Breast epithelium (tissue), 3 donors: ENCODE data around the gene CNTRL.

Source experiments
- CTCF ChIP-seq, 3 donors: fragments of 450-650 bp; IDR thresholded peaks; one replicate each; pipeline ENCODE4 v1.5.1; 2016 to 2017; ENCODE audit warnings: antibody characterized with exemption in 3 of 3, mild to moderate bottlenecking in 3 of 3, moderate library complexity in 3 of 3
- POLR2A ChIP-seq: fragments of 450-650 bp; IDR thresholded peaks from one replicate; pipeline ENCODE4 v1.6.1; 2016; ENCODE audit warnings: antibody characterized with exemption, mild to moderate bottlenecking, moderate library complexity
- POLR2AphosphoS5 ChIP-seq, 3 donors: sonication (generic); formaldehyde crosslinking; IDR thresholded peaks; one replicate each; pipeline ENCODE4 v1.6.1; 2017; ENCODE audit warnings: antibody characterized with exemption in 3 of 3

DNA sequence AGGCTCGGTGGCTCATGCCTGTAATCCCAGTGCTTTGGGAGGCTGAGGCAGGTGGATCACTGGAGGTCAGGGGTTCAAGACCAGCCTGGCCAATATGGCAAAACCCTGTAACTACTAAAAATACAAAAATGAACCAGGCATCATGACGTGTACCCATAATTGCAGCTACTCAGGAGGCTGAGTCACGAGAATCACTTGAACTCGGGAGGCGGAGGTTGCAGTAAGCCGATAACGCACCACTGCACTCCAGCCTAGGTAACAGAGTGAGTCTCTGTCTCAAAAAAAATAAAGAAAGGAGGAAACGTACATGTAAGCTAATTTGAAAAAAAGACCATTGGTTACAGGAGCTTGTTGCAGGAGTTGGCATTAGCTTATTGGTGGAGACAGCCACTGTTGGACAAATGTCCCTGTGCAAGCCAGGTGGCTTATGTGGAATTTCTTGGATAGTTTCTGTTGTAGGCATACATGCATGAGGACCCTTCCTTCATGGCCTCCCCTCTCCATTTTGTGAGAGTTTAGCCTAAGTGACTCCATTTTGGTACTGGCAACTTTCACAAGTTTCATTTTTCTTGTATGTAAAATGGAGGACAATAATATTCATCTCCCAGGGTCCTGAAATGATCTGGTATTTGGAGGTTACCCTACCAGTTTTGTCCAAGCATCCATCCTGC lies 143.7 kb downstream of the CNTRL start:
- TF ChIP-seq POLR2A (no peak), CTCF (IDR thresholded peaks at IDR 0.05) (no peak), POLR2AphosphoS5 (IDR thresholded peaks at IDR 0.05) (no peak)
